Measurements from ENCODE around the gene DQX1.

DNA sequence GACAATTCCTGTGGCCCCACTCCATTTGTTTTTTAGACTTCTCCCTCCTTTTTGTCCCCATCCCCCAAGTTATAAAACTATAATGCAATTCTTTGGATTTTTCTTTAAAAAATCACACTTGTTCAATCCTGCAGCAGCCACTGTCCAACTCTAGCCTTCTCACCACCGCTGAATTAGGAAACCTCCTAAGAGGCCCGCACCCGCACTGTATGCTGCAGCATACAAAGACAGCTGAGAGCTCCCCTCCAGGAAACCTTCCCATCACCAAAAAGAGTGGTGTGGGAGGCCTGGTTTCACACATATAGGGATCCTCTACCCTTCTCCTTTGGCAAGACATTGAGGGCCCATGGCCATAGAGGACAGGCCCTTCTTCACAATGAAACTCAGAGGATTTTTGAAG, 21.4 kb downstream of the DQX1 start:
- TF ChIP-seq CTCF (IDR thresholded peaks at IDR 0.05; ENCODE audit: poor library complexity) (no peak), EZH2 (IDR thresholded peaks at IDR 0.05; ENCODE audit: borderline replicate concordance) (no peak), EZH2phosphoT487 (IDR thresholded peaks at IDR 0.05; ENCODE audit: low read depth, severe bottlenecking, unreplicated experiment) (no peak)

All from hepatocyte (in vitro differentiated cells).